Mesodermal cell (in vitro differentiated cells): ENCODE measurements around the gene CA14.
"Not testable (repeated sequence)": the region's sequence is repeated elsewhere in the genome, so short reads cannot be mapped to it uniquely, and the experiment has no call there.

Experiments
- H3K27ac ChIP-seq: 2 replicates; pipeline ENCODE4 v1.7.0; 2013; ENCODE audit warnings: mild to moderate bottlenecking, low read depth, low read length, moderate library complexity; ENCODE audit not compliant: severe bottlenecking
- H3K36me3 ChIP-seq: 2 replicates; pipeline ENCODE4 v1.7.1; 2013; ENCODE audit warnings: mild to moderate bottlenecking, low read length, moderate library complexity; ENCODE audit not compliant: control insufficient read depth, insufficient read depth
- H3K4me1 ChIP-seq: one replicate; pipeline ENCODE4 v1.7.1; 2013; ENCODE audit warnings: mild to moderate bottlenecking, low read length; ENCODE audit not compliant: insufficient read depth, control insufficient read depth, poor library complexity, severe bottlenecking
- H3K4me3 ChIP-seq: 2 replicates; pipeline ENCODE4 v1.7.0; 2013; ENCODE audit warnings: low read length, control low read depth, mild to moderate bottlenecking; ENCODE audit not compliant: insufficient read depth, poor library complexity, severe bottlenecking; ENCODE audit errors: extremely low read depth
- H3K9me3 ChIP-seq: 2 replicates; pipeline ENCODE4 v1.7.1; 2013; ENCODE audit warnings: mild to moderate bottlenecking, low read length, moderate library complexity; ENCODE audit not compliant: control insufficient read depth
- WGBS, 2 experiments: methylation state at CpG; one replicate each; pipeline ENCODE4 v1.1.5; 2013; ENCODE audit warnings: missing lambda C conversion rate in 2 of 2; ENCODE audit not compliant: insufficient coverage in 2 of 2; 5-methylcytosine and 5-hydroxymethylcytosine counted together

The CA14 gene

DNA sequence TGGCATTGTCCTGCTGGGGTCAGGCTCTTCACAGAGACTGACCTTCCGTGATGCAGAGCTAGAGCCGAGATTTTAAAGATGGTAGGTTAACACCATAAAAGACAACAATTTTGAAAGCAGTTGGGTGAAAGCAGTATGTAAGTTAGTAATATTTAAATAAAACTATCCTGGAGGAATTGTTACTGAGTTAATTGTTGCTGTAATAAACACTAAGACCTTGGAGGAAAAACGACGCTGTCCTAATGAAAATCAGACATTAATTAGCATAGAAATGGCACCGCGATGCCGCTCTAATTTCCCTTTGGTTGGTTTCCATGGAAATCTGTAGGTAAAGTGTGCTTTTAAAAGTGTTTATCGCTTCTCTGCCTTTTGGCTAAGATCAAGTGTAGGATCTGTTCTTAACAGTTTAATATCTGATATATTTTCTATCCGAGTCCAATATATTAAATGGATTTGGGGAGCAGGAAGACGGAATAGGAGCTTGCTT lies 20.9 kb upstream of the CA14 start:
- Histone ChIP-seq H3K4me1 (no peaks in the 10 kb centered on the region), H3K9me3 (no peaks in the 10 kb centered on the region), H3K27ac (peak overlapping the region; percentile 83), H3K4me3 (peak overlapping the region; percentile 96), H3K36me3 (peaks cover 3% of the 10 kb centered on the region)
- 45 to 56% methylated on average over 6 of the region's 10 CpGs for WGBS, 2 experiments

- H3K4me3 ChIP-seq, H3K9me3 ChIP-seq, H3K36me3 ChIP-seq, H3K4me1 ChIP-seq, H3K27ac ChIP-seq: not testable (repeated sequence)
- WGBS, 2 experiments, result 95 to 96% methylated on average over 12 to 13 of the region's 13 CpGs
These were observed 20.4 kb upstream of the CA14 start for GRCh38 chr1:150237176-150237575.

- 84 to 87% methylated on average over 5 to 16 of the region's 21 CpGs for WGBS, 2 experiments
- H3K27ac ChIP-seq, result no peak overlapping the region
- no peaks in the 10 kb centered on the region for H3K4me1 ChIP-seq
- H3K4me3 ChIP-seq, result no peak overlapping the region
- H3K9me3 ChIP-seq, result no peaks in the 10 kb centered on the region
- H3K36me3 ChIP-seq, result no peaks in the 10 kb centered on the region
These were observed 19.8 kb upstream of the CA14 start for GRCh38 chr1:150237746-150238145.

DNA sequence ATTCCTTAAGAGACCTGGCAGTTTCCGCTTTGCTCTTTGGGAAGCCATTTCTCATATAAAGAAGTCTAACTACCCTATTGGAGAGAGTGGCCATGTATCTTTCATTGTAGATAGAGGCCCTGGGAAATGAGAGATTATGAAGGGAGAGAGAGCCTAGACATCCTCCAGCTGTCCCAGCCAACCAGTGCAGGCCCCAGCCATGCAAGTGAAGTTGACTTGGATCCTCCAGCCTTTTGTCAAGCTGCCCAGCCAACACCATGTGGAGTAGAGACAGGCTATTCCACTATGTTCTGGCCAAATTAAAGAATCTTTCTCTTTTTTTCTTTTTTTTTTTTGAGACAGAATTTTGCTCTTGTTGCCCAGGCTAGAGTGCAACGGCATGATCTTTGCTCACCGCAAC lies 14.6 kb upstream of the CA14 start:
- no peaks in the 10 kb centered on the region for H3K9me3 ChIP-seq
- no peak overlapping the region for H3K4me3 ChIP-seq
- H3K27ac ChIP-seq, result no peak overlapping the region
- 94 to 100% methylated on average over 2 of the region's 3 CpGs for WGBS, 2 experiments
- H3K4me1 ChIP-seq, result no peaks in the 10 kb centered on the region
- no peaks in the 10 kb centered on the region for H3K36me3 ChIP-seq

- no peaks in the 10 kb centered on the region for H3K36me3 ChIP-seq
- no peaks in the 10 kb centered on the region for H3K9me3 ChIP-seq
- H3K27ac ChIP-seq, result no peak overlapping the region
- WGBS, 2 experiments, result no CpG with 5 or more reads among the region's 2 CpGs
- no peak overlapping the region for H3K4me3 ChIP-seq
- H3K4me1 ChIP-seq, result no peaks in the 10 kb centered on the region
These were observed 7.6 kb upstream of the CA14 start for GRCh38 chr1:150249936-150250335.

GRCh38 chr1:150256198-150256553 lies 1.4 kb upstream of the CA14 start:
- peak overlapping the region; percentile 48 for H3K4me3 ChIP-seq
- no peaks in the 10 kb centered on the region for H3K9me3 ChIP-seq
- H3K27ac ChIP-seq, result peak overlapping the region; percentile 96
- WGBS, 2 experiments, result no CpG with 5 or more reads among the region's 1 CpG
- peaks cover 41% of the 10 kb centered on the region for H3K4me1 ChIP-seq
- no peaks in the 10 kb centered on the region for H3K36me3 ChIP-seq

DNA sequence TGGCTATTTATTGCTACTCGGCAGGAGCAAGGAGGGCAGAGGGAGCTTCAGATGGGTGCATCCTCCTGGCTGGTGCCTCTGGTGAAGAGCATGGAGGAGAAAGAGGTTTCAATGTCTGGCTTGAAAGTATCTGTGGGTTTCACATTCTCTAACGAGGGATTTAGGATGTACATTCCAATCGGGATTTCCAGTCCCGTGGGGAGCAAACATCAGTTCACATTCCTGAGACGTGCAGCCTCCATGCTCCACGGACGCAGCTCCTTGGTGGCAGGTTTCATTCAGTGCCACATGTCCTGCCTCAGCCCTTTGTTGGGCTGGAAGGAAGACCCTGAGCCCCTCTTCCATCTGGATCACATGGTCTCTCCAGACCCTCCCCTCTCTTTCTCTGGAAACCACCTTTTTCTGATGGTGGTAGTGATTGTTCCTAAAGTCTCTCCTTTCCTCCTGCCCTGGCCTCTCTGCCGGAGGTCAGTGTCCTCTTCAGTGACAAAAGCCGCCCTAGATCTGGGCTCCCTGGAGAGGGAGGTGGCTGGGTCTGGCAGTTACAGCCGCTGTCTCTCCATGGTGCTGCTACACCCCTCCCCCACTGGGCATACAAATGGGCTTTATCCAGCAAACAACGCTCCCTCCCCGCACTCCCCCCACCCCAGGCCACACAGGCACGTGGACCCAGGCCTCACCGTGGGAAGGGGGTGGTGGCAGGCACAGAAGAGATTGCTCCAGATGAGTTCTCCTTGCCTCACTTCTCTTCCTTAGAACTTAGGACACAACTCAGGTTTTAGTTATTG lies 826 bp upstream of the CA14 start:
- no peaks in the 10 kb centered on the region for H3K36me3 ChIP-seq
- peaks cover 41% of the 10 kb centered on the region for H3K4me1 ChIP-seq
- H3K4me3 ChIP-seq, result peak overlapping the region; percentile 48
- H3K27ac ChIP-seq, result peak overlapping the region; percentile 96
- no peaks in the 10 kb centered on the region for H3K9me3 ChIP-seq
- 3% methylated on average over 8 of the region's 14 CpGs for WGBS, 2 experiments

DNA sequence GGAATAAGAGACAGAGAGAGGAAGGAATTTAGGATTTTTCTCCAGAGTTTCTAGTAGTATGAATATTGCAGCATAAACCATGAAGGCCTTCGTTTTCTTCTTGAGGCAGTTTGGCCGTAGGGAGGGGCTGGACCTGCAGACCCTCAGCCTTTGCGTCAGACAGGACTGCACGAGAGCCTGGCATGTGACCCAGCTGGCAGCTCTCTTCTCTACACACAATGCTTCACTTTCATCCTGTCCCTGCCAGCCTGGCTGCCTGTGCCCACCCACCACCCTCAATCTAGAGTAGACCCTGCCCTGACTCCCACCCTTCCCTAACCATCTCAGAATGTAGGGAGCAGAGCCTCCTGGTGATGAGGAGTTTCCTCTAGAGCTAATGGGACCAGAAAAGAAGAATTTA lies 1.6 kb downstream of the CA14 start:
- Histone ChIP-seq H3K36me3 (peaks cover 2% of the 10 kb centered on the region), H3K27ac (peak overlapping the region; percentile 62), H3K9me3 (no peaks in the 10 kb centered on the region), H3K4me1 (peaks cover 41% of the 10 kb centered on the region), H3K4me3 (peak overlapping the region; percentile 48)
- WGBS, 2 experiments, result 15 to 32% methylated on average over 4 of the region's 4 CpGs

- Histone ChIP-seq H3K36me3 (peaks cover 10% of the 10 kb centered on the region), H3K4me3 (peak overlapping the region; percentile 48), H3K9me3 (no peaks in the 10 kb centered on the region), H3K4me1 (peaks cover 41% of the 10 kb centered on the region), H3K27ac (peak overlapping the region; percentile 62)
- WGBS, 2 experiments, result 0 to 5% methylated on average over 4 to 5 of the region's 11 CpGs
These were observed 2.4 kb downstream of the CA14 start for GRCh38 chr1:150259758-150260669.

- Histone ChIP-seq H3K4me1 (peaks cover 32% of the 10 kb centered on the region), H3K9me3 (no peaks in the 10 kb centered on the region), H3K36me3 (peaks cover 23% of the 10 kb centered on the region), H3K27ac (no peak overlapping the region), H3K4me3 (no peak overlapping the region)
- WGBS, 2 experiments, result 96 to 100% methylated on average over 3 to 4 of the region's 6 CpGs
These were observed 3.8 kb downstream of the CA14 start for GRCh38 chr1:150261367-150261766.
